HAP-1 (cell line): ENCODE measurements around the gene PTGES.

Experiments used
- DNase-seq, 2 experiments: peaks; one replicate each; pipeline ENCODE4 v3.0.0-alpha.2; 2016 to 2020; ENCODE audit warnings: low spot score in 2 of 2
- H3K27me3 ChIP-seq: fragments of 250-450 bp; sonication (Bioruptor Pico); 2 replicates; pipeline ENCODE4 v1.5.1; 2020; ENCODE audit warnings: low read depth, mild to moderate bottlenecking, moderate library complexity
- H3K36me3 ChIP-seq: fragments of 250-450 bp; sonication (Bioruptor Pico); replicated peaks from 2 replicates; pipeline ENCODE4 v1.5.1; 2020; ENCODE audit warnings: mild to moderate bottlenecking
- H3K4me1 ChIP-seq: fragments of 250-450 bp; sonication (Bioruptor Pico); 2 replicates; pipeline ENCODE4 v1.5.1; 2020; ENCODE audit warnings: mild to moderate bottlenecking
- H3K4me3 ChIP-seq: fragments of 250-450 bp; sonication (Bioruptor Pico); 2 replicates; pipeline ENCODE4 v1.5.1; 2020; ENCODE audit warnings: mild to moderate bottlenecking, moderate library complexity
- H3K9me3 ChIP-seq: fragments of 250-450 bp; sonication (Bioruptor Pico); 2 replicates; pipeline ENCODE4 v1.5.1; 2020; ENCODE audit warnings: mild to moderate bottlenecking, moderate library complexity
- in situ Hi-C: fragments of 300-500 bp; cut with MboI; formaldehyde crosslinking; loops from 3 replicates; pipeline ENCODE4 v1.14.3; 2020; ENCODE audit warnings: low sequenced_read_pairs, inconsistent platforms, mixed read lengths

The PTGES gene

GRCh38 chr9:129746092-129746777 is 6.6 kb downstream of the PTGES start:
- H3K36me3 ChIP-seq, result no peaks in the 10 kb centered on the region
- H3K27me3 ChIP-seq, result no peaks in the 10 kb centered on the region
- no peak for DNase-seq
- no peak overlapping the region for H3K4me3 ChIP-seq
- no peaks in the 10 kb centered on the region for H3K4me1 ChIP-seq
- H3K9me3 ChIP-seq, result no peaks in the 10 kb centered on the region
- in situ Hi-C loops, result no loop called here

- no peaks in the 10 kb centered on the region for H3K27me3 ChIP-seq
- H3K9me3 ChIP-seq, result no peaks in the 10 kb centered on the region
- in situ Hi-C loops, result no loop called here
- H3K4me3 ChIP-seq, result no peak overlapping the region
- DNase-seq, result no peak
- H3K36me3 ChIP-seq, result no peaks in the 10 kb centered on the region
- no peaks in the 10 kb centered on the region for H3K4me1 ChIP-seq
Observed at GRCh38 chr9:129745200-129745599, 7.6 kb downstream of the PTGES start.

GRCh38 chr9:129740666-129741464 is 12.0 kb downstream of the PTGES start:
- in situ Hi-C loops, result no loop called here
- H3K4me1 ChIP-seq, result peaks cover 3% of the 10 kb centered on the region; the same call in 1 of the 2 replicates
- no peak for DNase-seq
- no peaks in the 10 kb centered on the region for H3K36me3 ChIP-seq
- H3K27me3 ChIP-seq, result no peaks in the 10 kb centered on the region
- no peaks in the 10 kb centered on the region for H3K9me3 ChIP-seq
- H3K4me3 ChIP-seq, result no peak overlapping the region

GRCh38 chr9:129740174-129740573 is 12.7 kb downstream of the PTGES start:
- H3K36me3 ChIP-seq, result no peaks in the 10 kb centered on the region
- no peaks in the 10 kb centered on the region for H3K9me3 ChIP-seq
- no peak for DNase-seq
- in situ Hi-C loops, result no loop called here
- H3K27me3 ChIP-seq, result no peaks in the 10 kb centered on the region
- H3K4me3 ChIP-seq, result no peak overlapping the region
- peaks cover 3% of the 10 kb centered on the region; the same call in 1 of the 2 replicates for H3K4me1 ChIP-seq

- Histone ChIP-seq H3K27me3 (no peaks in the 10 kb centered on the region), H3K4me1 (peaks cover 3% of the 10 kb centered on the region; the same call in 1 of the 2 replicates), H3K9me3 (no peaks in the 10 kb centered on the region), H3K36me3 (no peaks in the 10 kb centered on the region), H3K4me3 (no peak overlapping the region)
- DNase-seq, result no peak
- in situ Hi-C loops, result no loop called here
Observed at GRCh38 chr9:129739432-129739831, 13.4 kb downstream of the PTGES start.

- peaks cover 3% of the 10 kb centered on the region; the same call in 1 of the 2 replicates for H3K4me1 ChIP-seq
- DNase-seq, result peak; percentile 60 to 94
- H3K36me3 ChIP-seq, result no peaks in the 10 kb centered on the region
- peak overlapping the region; percentile 32 for H3K4me3 ChIP-seq
- in situ Hi-C loops, result no loop called here
- no peaks in the 10 kb centered on the region for H3K27me3 ChIP-seq
- no peaks in the 10 kb centered on the region for H3K9me3 ChIP-seq
Observed at GRCh38 chr9:129737479-129738274, 15.2 kb downstream of the PTGES start.

GRCh38 chr9:129736334-129736733 is 16.5 kb downstream of the PTGES start:
- in situ Hi-C loops, result no loop called here
- Histone ChIP-seq H3K27me3 (no peaks in the 10 kb centered on the region), H3K4me3 (no peak overlapping the region), H3K36me3 (no peaks in the 10 kb centered on the region), H3K9me3 (no peaks in the 10 kb centered on the region), H3K4me1 (peaks cover 3% of the 10 kb centered on the region; the same call in 1 of the 2 replicates)
- DNase-seq, result no peak

GRCh38 chr9:129735546-129735945 is 17.3 kb downstream of the PTGES start:
- in situ Hi-C loops, result no loop called here
- DNase-seq, result no peak
- Histone ChIP-seq H3K4me3 (no peak overlapping the region), H3K36me3 (no peaks in the 10 kb centered on the region), H3K27me3 (no peaks in the 10 kb centered on the region), H3K4me1 (peaks cover 3% of the 10 kb centered on the region; the same call in 1 of the 2 replicates), H3K9me3 (no peaks in the 10 kb centered on the region)

- DNase-seq, result no peak
- Histone ChIP-seq H3K4me1 (peaks cover 3% of the 10 kb centered on the region; the same call in 1 of the 2 replicates), H3K9me3 (no peaks in the 10 kb centered on the region), H3K4me3 (no peak overlapping the region), H3K36me3 (no peaks in the 10 kb centered on the region), H3K27me3 (no peaks in the 10 kb centered on the region)
- in situ Hi-C loops, result no loop called here
Observed at GRCh38 chr9:129733632-129733953, 19.2 kb downstream of the PTGES start.

- Histone ChIP-seq H3K27me3 (no peaks in the 10 kb centered on the region), H3K4me1 (peaks cover 3% of the 10 kb centered on the region; the same call in 1 of the 2 replicates), H3K36me3 (no peaks in the 10 kb centered on the region), H3K4me3 (no peak overlapping the region), H3K9me3 (no peaks in the 10 kb centered on the region)
- in situ Hi-C loops, result no loop called here
- no peak for DNase-seq
Observed at GRCh38 chr9:129732946-129733631, 19.8 kb downstream of the PTGES start.

- H3K36me3 ChIP-seq, result no peaks in the 10 kb centered on the region
- DNase-seq, result no peak
- in situ Hi-C loops, result no loop called here
- H3K4me1 ChIP-seq, result peaks cover 1% of the 10 kb centered on the region; the same call in 1 of the 2 replicates
- H3K9me3 ChIP-seq, result no peaks in the 10 kb centered on the region
- H3K27me3 ChIP-seq, result no peaks in the 10 kb centered on the region
- no peak overlapping the region for H3K4me3 ChIP-seq
Observed at GRCh38 chr9:129732100-129732499, 20.7 kb downstream of the PTGES start.

GRCh38 chr9:129731477-129732085 is 21.3 kb downstream of the PTGES start:
- H3K27me3 ChIP-seq, result no peaks in the 10 kb centered on the region
- no peak for DNase-seq
- in situ Hi-C loops, result no loop called here
- no peaks in the 10 kb centered on the region for H3K9me3 ChIP-seq
- peaks cover 4% of the 10 kb centered on the region; the same call in 1 of the 2 replicates for H3K4me1 ChIP-seq
- no peak overlapping the region for H3K4me3 ChIP-seq
- no peaks in the 10 kb centered on the region for H3K36me3 ChIP-seq

- no peak for DNase-seq
- H3K36me3 ChIP-seq, result no peaks in the 10 kb centered on the region
- H3K4me1 ChIP-seq, result peaks cover 4% of the 10 kb centered on the region; the same call in 1 of the 2 replicates
- in situ Hi-C loops, result loop anchor here (5.0 kb wide), 1 partner anchor 54 kb away; no protein-coding TSS in a partner anchor
- H3K4me3 ChIP-seq, result no peak overlapping the region
- H3K9me3 ChIP-seq, result no peaks in the 10 kb centered on the region
- H3K27me3 ChIP-seq, result no peaks in the 10 kb centered on the region
Observed at GRCh38 chr9:129728744-129729143, 24.1 kb downstream of the PTGES start.
